Stimulated activated CD8-positive, alpha-beta memory T cell treated with anti-CD3 and anti-CD28 coated beads, Interleukin-12 subunit alpha, Interleukin-12 subunit beta, amount 100 ng/mL, for 24 hours (primary cell): Measurements from ENCODE around the gene GABRB1.

Experiments
- DNase-seq: peaks from one replicate; pipeline ENCODE4 v3.0.0-alpha.2; 2020; ENCODE audit errors: extremely low read depth

Gene GABRB1

GRCh38 chr4:47031011-47031678 lies at the start of gene GABRB1:
TSS of gene GABRB1 (plus strand) at chr4:47031567.
- no peak for DNase-seq

GRCh38 chr4:46984781-46985180 lies 46.6 kb upstream of the GABRB1 start:
- DNase-seq: no peak

- no peak for DNase-seq
These were observed 44.3 kb upstream of the GABRB1 start for GRCh38 chr4:46986922-46987638.

- DNase-seq: no peak
These were observed 39.0 kb upstream of the GABRB1 start for GRCh38 chr4:46992338-46992737.

- no peak for DNase-seq
These were observed 38.0 kb upstream of the GABRB1 start, which contains the start of gene GABRA4 for GRCh38 chr4:46993075-46994006. TSS of gene GABRA4 (minus strand) at chr4:46993581. CDS start at chr4:46993424, 157 bp downstream.

GRCh38 chr4:46994007-46994405 lies 37.4 kb upstream of the GABRB1 start:
- DNase-seq: no peak

- no peak for DNase-seq
These were observed 31.8 kb upstream of the GABRB1 start for GRCh38 chr4:46999566-46999965.

GRCh38 chr4:47000406-47000805 lies 31.0 kb upstream of the GABRB1 start:
- DNase-seq: no peak

- no peak for DNase-seq
These were observed 28.8 kb upstream of the GABRB1 start for GRCh38 chr4:47002580-47002979.

GRCh38 chr4:47010347-47010911 lies 20.9 kb upstream of the GABRB1 start:
- no peak for DNase-seq

GRCh38 chr4:47010912-47011446 lies 20.4 kb upstream of the GABRB1 start:
- no peak for DNase-seq

GRCh38 chr4:47012676-47013075 lies 18.7 kb upstream of the GABRB1 start:
- DNase-seq: no peak

GRCh38 chr4:47013373-47013772 lies 18.0 kb upstream of the GABRB1 start:
- no peak for DNase-seq

- no peak for DNase-seq
These were observed 14.3 kb upstream of the GABRB1 start for GRCh38 chr4:47017081-47017480.

- DNase-seq: no peak
These were observed 13.9 kb upstream of the GABRB1 start for GRCh38 chr4:47017494-47017893.

- DNase-seq: no peak
These were observed 511 bp downstream of the GABRB1 start for GRCh38 chr4:47031751-47032404.

GRCh38 chr4:47032405-47033106 lies 1.2 kb downstream of the GABRB1 start:
- DNase-seq: no peak

GRCh38 chr4:47038263-47038662 lies 6.9 kb downstream of the GABRB1 start:
- DNase-seq: no peak

- DNase-seq: no peak
These were observed 9.5 kb downstream of the GABRB1 start for GRCh38 chr4:47040828-47041227.

GRCh38 chr4:47043821-47044220 lies 12.5 kb downstream of the GABRB1 start:
- DNase-seq: no peak
